WTC11 (cell line): ENCODE data around the gene FAM234A. TPM values are rescaled to one million over a fixed set of nuclear protein-coding genes. Genes with fewer than 3 reads are reported as not detected.

Experiments used
- ATAC-seq: fragments of 200-7000 bp; cut with Tn5 transposase; 2 replicates; pipeline ENCODE4 v1.10.0; 2021; ENCODE audit warnings: mild to moderate bottlenecking, moderate library complexity
- CTCF ChIA-PET: fragments of 300-600 bp; sonication (Branson Sonifier 250); formaldehyde crosslinking; loops from one replicate; lab custom pipeline; 2021; ENCODE audit warnings: antibody characterized with exemption; lab: Charles Lee
- POLR2A ChIA-PET: fragments of 350-600 bp; sonication (Branson Sonifier 250); formaldehyde crosslinking; loops from one replicate; lab custom pipeline; 2021; ENCODE audit warnings: antibody characterized with exemption; lab: Charles Lee
- DNase-seq: peaks from one replicate; pipeline ENCODE4 v3.0.0; 2021; ENCODE audit warnings: low spot score
- H3K27ac Mint-ChIP-seq: 2 replicates; pipeline ENCODE4 v1.8.0; 2021; ENCODE audit warnings: mixed read lengths
- H3K27me3 Mint-ChIP-seq: 2 replicates; pipeline ENCODE4 v1.8.0; 2021; ENCODE audit warnings: low read depth, mild to moderate bottlenecking, moderate library complexity, mixed read lengths
- H3K36me3 Mint-ChIP-seq: 2 replicates; pipeline ENCODE4 v1.8.0; 2021; ENCODE audit warnings: mixed read lengths
- H3K4me1 Mint-ChIP-seq: 2 replicates; pipeline ENCODE4 v1.8.0; 2022; ENCODE audit warnings: mixed read lengths
- H3K4me3 Mint-ChIP-seq: 2 replicates; pipeline ENCODE4 v1.8.0; 2021; ENCODE audit warnings: mild to moderate bottlenecking, moderate library complexity, mixed read lengths
- H3K9me3 Mint-ChIP-seq: 2 replicates; pipeline ENCODE4 v1.8.0; 2021; ENCODE audit warnings: mixed read lengths
- EMX1 ChIP-seq: fragments of 250-450 bp; sonication (Bioruptor Pico); IDR thresholded peaks from 2 replicates; pipeline ENCODE4 v1.8.0; 2021; ENCODE audit warnings: mild to moderate bottlenecking
- JAZF1 ChIP-seq: fragments of 250-450 bp; sonication (Bioruptor Pico); IDR thresholded peaks from 2 replicates; pipeline ENCODE4 v1.9.0; 2021; ENCODE audit warnings: moderate library complexity, mild to moderate bottlenecking, inconsistent platforms
- MXD4 ChIP-seq: fragments of 250-450 bp; sonication (Bioruptor Pico); IDR thresholded peaks from 2 replicates; pipeline ENCODE4 v1.8.0; 2021; ENCODE audit warnings: mild to moderate bottlenecking, moderate library complexity, borderline replicate concordance
- NR1H2 ChIP-seq: sonication (generic); formaldehyde crosslinking; IDR thresholded peaks from 2 replicates; pipeline ENCODE4 v1.9.0; 2021; ENCODE audit warnings: mild to moderate bottlenecking, moderate library complexity, missing genetic modification reagents
- RORB ChIP-seq: fragments of 250-450 bp; sonication (Bioruptor Pico); IDR thresholded peaks from 2 replicates; pipeline ENCODE4 v1.9.0; 2021; ENCODE audit warnings: mild to moderate bottlenecking
- SMAD3 ChIP-seq: sonication (generic); formaldehyde crosslinking; IDR thresholded peaks from 2 replicates; pipeline ENCODE4 v1.8.0; 2022; ENCODE audit warnings: missing genetic modification reagents, mild to moderate bottlenecking, borderline replicate concordance
- TP53 ChIP-seq: sonication (generic); formaldehyde crosslinking; IDR thresholded peaks from 2 replicates; pipeline ENCODE4 v1.8.1; 2023; ENCODE audit warnings: mild to moderate bottlenecking, missing genetic modification reagents
- ZBTB21 ChIP-seq: sonication (generic); formaldehyde crosslinking; IDR thresholded peaks from 2 replicates; pipeline ENCODE4 v1.8.1; 2023; ENCODE audit warnings: mild to moderate bottlenecking, missing genetic modification reagents, borderline replicate concordance
- ZNF121 ChIP-seq: sonication (generic); formaldehyde crosslinking; IDR thresholded peaks from 2 replicates; pipeline ENCODE4 v1.8.0; 2023; ENCODE audit warnings: missing genetic modification reagents
- ZNF138 ChIP-seq: sonication (generic); formaldehyde crosslinking; conservative IDR thresholded peaks from 2 replicates; pipeline ENCODE4 v1.8.1; 2022; ENCODE audit warnings: mild to moderate bottlenecking, moderate library complexity, missing genetic modification reagents
- ZNF396 ChIP-seq: fragments of 250-450 bp; sonication (Bioruptor Pico); IDR thresholded peaks from 2 replicates; pipeline ENCODE4 v1.8.0; 2021; ENCODE audit warnings: mild to moderate bottlenecking, moderate library complexity, borderline replicate concordance
- total RNA-seq: library from RNA; stranded (reverse); gene quantifications from 3 replicates; pipeline ENCODE4 v1.2.3, GENCODE V29; 2021
- TF ChIP-seq, protein P1 (sequence below): sonication (generic); formaldehyde crosslinking; IDR thresholded peaks from 2 replicates; pipeline ENCODE4 v1.8.0; 2022; ENCODE audit warnings: mild to moderate bottlenecking, missing genetic modification reagents
- TF ChIP-seq, protein P2 (sequence below): sonication (generic); formaldehyde crosslinking; IDR thresholded peaks from 2 replicates; pipeline ENCODE4 v1.8.1; 2023; ENCODE audit warnings: mild to moderate bottlenecking, missing genetic modification reagents
- TF ChIP-seq, protein P3 (sequence below): sonication (generic); formaldehyde crosslinking; IDR thresholded peaks from 2 replicates; pipeline ENCODE4 v1.8.1; 2022; ENCODE audit warnings: mild to moderate bottlenecking, missing genetic modification reagents, moderate library complexity, borderline replicate concordance
- TF ChIP-seq, protein P4 (sequence below): fragments of 250-450 bp; sonication (Bioruptor Pico); conservative IDR thresholded peaks from 2 replicates; pipeline ENCODE4 v1.9.0; 2021; ENCODE audit warnings: mild to moderate bottlenecking
- TF ChIP-seq, protein P5 (sequence below): fragments of 250-450 bp; sonication (Bioruptor Pico); IDR thresholded peaks from 2 replicates; pipeline ENCODE4 v1.9.0; 2021; ENCODE audit warnings: mild to moderate bottlenecking, borderline replicate concordance
- TF ChIP-seq, protein P6 (sequence below): sonication (generic); formaldehyde crosslinking; IDR thresholded peaks from 2 replicates; pipeline ENCODE4 v1.8.1; 2023; ENCODE audit warnings: mild to moderate bottlenecking, missing genetic modification reagents, moderate library complexity

FAM234A gene
- total RNA-seq, 1 experiment from 2014 or later, result 115 TPM

DNA sequence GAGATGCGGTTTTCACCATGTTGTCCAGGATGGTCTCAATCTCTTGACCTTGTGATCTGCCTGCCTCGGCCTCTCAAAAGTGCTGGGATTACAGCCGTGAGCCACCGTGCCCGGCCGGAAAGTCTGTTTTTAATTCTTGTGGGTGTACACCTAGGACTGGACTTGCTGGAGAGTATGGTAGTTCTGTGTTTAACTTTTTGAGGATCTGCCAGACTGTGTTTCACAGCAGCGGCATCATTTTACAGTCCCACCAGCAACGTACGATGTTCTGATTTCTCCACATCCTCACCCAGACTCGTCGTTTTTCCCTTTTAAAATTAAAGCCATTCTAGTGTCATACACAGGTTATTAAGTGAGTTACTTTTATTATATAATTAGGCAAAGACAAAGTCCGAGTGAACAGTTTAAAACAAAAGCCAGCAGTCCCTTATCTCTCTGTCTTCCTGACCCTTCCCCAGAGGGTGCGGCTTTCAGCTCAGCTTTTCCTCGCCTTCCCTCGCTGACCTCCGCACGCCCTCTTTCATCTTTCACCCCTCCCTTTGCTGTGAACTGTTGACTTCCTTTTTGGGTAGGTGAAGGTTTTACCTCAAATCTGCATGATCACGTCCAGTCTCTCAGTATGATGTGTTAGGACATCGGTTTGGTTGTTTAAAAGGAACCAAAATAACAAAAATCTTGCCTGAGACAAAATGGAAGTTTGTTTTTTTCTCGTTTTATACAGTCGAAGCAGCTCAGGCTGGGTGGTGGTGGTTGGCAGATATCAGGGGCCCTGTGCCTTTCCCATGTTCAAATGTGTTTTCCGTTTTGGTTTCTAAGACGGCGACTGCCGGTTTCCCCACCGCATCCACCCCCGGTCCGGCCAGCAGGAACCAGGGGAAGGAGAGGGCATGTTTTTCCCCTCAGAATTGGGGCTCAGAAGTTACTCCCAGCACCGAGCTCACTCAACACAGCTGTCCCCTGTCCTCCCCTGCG lies 18.0 kb downstream of the FAM234A start (continued):
- TF ChIP-seq, protein P1, sequence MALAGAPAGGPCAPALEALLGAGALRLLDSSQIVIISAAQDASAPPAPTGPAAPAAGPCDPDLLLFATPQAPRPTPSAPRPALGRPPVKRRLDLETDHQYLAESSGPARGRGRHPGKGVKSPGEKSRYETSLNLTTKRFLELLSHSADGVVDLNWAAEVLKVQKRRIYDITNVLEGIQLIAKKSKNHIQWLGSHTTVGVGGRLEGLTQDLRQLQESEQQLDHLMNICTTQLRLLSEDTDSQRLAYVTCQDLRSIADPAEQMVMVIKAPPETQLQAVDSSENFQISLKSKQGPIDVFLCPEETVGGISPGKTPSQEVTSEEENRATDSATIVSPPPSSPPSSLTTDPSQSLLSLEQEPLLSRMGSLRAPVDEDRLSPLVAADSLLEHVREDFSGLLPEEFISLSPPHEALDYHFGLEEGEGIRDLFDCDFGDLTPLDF, result no peak
- TF ChIP-seq JAZF1 (no peak), NR1H2 (CRISPR knock-in tag) (no peak), ZBTB21 (CRISPR knock-in tag) (no peak), ZNF121 (no peak), TP53 (no peak)

DNA sequence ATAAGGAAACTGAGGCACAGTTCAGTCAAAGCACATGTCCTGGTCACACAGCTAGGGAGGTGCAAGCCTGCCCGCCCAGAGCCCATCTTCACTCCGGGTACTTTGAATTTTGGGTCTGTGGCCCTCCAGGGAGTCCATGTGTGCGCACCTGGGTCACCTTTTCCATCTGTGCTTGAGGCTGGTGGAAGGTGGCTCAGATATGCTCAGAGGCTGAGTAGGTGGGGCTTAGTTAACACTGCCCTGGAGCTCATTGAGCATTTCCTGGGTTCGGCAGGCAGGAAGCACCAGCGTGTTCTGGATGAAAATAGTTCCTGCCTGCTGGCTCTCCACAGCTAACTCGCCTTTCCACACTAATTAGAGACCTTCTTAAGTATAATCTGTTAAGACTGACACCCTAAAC lies 19.2 kb downstream of the FAM234A start:
- CTCF ChIA-PET, result interaction anchor here (0.9 kb wide), 1 partner anchor 147 kb away, joined by 4 read pairs; no protein-coding TSS in a partner anchor
- POLR2A ChIA-PET, result no interaction called here
- Mint-ChIP-seq H3K4me3 (no peak overlapping the region), H3K27ac (no peak overlapping the region), H3K4me1 (no peaks in the 10 kb centered on the region), H3K36me3 (peaks cover 33% of the 10 kb centered on the region), H3K27me3 (no peaks in the 10 kb centered on the region), H3K9me3 (no peaks in the 10 kb centered on the region)
- TF ChIP-seq NR1H2 (CRISPR knock-in tag), result no peak
- TF ChIP-seq TP53, result no peak
- TF ChIP-seq, protein P2, sequence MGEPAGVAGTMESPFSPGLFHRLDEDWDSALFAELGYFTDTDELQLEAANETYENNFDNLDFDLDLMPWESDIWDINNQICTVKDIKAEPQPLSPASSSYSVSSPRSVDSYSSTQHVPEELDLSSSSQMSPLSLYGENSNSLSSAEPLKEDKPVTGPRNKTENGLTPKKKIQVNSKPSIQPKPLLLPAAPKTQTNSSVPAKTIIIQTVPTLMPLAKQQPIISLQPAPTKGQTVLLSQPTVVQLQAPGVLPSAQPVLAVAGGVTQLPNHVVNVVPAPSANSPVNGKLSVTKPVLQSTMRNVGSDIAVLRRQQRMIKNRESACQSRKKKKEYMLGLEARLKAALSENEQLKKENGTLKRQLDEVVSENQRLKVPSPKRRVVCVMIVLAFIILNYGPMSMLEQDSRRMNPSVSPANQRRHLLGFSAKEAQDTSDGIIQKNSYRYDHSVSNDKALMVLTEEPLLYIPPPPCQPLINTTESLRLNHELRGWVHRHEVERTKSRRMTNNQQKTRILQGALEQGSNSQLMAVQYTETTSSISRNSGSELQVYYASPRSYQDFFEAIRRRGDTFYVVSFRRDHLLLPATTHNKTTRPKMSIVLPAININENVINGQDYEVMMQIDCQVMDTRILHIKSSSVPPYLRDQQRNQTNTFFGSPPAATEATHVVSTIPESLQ (CRISPR knock-in tag), result no peak
- TF ChIP-seq ZBTB21 (CRISPR knock-in tag), result no peak
- TF ChIP-seq, protein P3, sequence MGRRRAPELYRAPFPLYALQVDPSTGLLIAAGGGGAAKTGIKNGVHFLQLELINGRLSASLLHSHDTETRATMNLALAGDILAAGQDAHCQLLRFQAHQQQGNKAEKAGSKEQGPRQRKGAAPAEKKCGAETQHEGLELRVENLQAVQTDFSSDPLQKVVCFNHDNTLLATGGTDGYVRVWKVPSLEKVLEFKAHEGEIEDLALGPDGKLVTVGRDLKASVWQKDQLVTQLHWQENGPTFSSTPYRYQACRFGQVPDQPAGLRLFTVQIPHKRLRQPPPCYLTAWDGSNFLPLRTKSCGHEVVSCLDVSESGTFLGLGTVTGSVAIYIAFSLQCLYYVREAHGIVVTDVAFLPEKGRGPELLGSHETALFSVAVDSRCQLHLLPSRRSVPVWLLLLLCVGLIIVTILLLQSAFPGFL (CRISPR knock-in tag), result no peak
- no peak for TF ChIP-seq MXD4 (CRISPR knock-in tag)
- TF ChIP-seq SMAD3 (CRISPR knock-in tag), result no peak
- TF ChIP-seq EMX1 (CRISPR knock-in tag), result no peak
- no peak for TF ChIP-seq ZNF396 (CRISPR knock-in tag)
- TF ChIP-seq, protein P4, sequence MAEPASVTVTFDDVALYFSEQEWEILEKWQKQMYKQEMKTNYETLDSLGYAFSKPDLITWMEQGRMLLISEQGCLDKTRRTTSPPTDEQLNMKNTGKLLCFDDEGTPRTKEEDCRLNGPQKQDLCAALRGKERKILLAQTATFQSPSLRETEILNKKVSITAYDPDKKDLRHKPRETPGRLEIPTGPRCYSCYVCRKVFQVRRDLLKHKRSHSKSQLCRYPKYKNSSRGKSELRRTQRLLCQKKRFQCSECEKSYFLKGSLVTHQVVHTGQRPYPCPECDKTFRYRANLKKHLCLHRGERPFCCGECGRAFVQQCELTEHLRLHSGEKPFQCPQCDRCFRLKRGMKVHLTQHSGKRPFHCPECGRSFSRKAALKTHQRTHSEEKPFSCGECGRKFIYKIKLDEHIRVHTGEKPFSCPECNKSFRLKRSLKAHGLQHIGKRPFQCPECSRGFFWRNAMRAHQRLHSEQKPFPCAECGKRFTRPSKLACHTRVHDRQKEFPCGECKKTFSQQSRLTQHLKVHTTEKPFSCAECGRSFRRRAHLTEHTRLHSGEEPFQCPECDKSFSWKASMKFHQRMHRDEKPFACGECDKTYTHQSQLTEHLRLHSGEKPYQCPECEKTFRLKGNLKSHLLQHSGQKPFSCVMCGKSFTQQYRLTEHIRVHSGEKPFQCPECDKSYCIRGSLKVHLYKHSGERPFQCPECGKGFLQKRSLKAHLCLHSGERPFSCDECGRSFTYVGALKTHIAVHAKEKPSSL (CRISPR knock-in tag), result no peak
- TF ChIP-seq ZNF138 (CRISPR knock-in tag), result no peak
- TF ChIP-seq RORB, result no peak
- TF ChIP-seq ZNF121, result no peak
- TF ChIP-seq, protein P5, sequence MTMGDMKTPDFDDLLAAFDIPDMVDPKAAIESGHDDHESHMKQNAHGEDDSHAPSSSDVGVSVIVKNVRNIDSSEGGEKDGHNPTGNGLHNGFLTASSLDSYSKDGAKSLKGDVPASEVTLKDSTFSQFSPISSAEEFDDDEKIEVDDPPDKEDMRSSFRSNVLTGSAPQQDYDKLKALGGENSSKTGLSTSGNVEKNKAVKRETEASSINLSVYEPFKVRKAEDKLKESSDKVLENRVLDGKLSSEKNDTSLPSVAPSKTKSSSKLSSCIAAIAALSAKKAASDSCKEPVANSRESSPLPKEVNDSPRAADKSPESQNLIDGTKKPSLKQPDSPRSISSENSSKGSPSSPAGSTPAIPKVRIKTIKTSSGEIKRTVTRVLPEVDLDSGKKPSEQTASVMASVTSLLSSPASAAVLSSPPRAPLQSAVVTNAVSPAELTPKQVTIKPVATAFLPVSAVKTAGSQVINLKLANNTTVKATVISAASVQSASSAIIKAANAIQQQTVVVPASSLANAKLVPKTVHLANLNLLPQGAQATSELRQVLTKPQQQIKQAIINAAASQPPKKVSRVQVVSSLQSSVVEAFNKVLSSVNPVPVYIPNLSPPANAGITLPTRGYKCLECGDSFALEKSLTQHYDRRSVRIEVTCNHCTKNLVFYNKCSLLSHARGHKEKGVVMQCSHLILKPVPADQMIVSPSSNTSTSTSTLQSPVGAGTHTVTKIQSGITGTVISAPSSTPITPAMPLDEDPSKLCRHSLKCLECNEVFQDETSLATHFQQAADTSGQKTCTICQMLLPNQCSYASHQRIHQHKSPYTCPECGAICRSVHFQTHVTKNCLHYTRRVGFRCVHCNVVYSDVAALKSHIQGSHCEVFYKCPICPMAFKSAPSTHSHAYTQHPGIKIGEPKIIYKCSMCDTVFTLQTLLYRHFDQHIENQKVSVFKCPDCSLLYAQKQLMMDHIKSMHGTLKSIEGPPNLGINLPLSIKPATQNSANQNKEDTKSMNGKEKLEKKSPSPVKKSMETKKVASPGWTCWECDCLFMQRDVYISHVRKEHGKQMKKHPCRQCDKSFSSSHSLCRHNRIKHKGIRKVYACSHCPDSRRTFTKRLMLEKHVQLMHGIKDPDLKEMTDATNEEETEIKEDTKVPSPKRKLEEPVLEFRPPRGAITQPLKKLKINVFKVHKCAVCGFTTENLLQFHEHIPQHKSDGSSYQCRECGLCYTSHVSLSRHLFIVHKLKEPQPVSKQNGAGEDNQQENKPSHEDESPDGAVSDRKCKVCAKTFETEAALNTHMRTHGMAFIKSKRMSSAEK (CRISPR knock-in tag), result no peak
- TF ChIP-seq, protein P6, sequence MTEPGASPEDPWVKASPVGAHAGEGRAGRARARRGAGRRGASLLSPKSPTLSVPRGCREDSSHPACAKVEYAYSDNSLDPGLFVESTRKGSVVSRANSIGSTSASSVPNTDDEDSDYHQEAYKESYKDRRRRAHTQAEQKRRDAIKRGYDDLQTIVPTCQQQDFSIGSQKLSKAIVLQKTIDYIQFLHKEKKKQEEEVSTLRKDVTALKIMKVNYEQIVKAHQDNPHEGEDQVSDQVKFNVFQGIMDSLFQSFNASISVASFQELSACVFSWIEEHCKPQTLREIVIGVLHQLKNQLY, result no peak
- DNase-seq (no peak), ATAC-seq (no peak)
